Measurements from ENCODE around the gene WAC.

DNA sequence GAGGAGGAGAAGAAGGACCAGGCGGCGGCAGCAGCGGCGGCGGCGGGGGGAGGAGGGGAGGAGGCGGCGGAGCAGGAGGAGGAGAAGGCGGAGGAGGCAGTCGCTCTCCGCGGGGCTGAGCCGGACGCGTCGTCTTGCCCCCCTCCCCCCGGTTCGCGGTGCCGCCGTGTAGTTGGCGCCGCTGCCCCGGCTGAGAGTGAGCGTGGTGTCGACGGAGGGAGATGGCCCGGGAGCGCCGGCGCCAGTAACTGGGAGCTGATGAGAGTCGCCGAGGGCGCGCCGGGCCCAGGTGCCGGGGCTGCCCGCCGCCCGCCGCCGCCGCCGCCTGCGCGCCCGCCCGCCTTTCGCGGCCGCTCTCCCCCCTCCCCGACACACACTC is 257 bp downstream of the WAC start:
- TF ChIP-seq EZH2 (IDR thresholded peaks at IDR 0.05; ENCODE audit: insufficient read depth, low read length): no peak
- TF ChIP-seq, protein P1, sequence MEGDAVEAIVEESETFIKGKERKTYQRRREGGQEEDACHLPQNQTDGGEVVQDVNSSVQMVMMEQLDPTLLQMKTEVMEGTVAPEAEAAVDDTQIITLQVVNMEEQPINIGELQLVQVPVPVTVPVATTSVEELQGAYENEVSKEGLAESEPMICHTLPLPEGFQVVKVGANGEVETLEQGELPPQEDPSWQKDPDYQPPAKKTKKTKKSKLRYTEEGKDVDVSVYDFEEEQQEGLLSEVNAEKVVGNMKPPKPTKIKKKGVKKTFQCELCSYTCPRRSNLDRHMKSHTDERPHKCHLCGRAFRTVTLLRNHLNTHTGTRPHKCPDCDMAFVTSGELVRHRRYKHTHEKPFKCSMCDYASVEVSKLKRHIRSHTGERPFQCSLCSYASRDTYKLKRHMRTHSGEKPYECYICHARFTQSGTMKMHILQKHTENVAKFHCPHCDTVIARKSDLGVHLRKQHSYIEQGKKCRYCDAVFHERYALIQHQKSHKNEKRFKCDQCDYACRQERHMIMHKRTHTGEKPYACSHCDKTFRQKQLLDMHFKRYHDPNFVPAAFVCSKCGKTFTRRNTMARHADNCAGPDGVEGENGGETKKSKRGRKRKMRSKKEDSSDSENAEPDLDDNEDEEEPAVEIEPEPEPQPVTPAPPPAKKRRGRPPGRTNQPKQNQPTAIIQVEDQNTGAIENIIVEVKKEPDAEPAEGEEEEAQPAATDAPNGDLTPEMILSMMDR (IDR thresholded peaks at IDR 0.05; ENCODE audit: insufficient read depth, low read depth, low read length): no peak

Data from astrocyte (in vitro differentiated cells and primary cell).